C4-2B (cell line): ENCODE measurements around the gene CYB561.

Source experiments
- ZFX ChIP-seq: fragments of 450-650 bp; IDR thresholded peaks from 2 replicates; pipeline ENCODE4 v1.6.1; 2017
- TF ChIP-seq, protein P1 (sequence below): fragments of 450-650 bp; conservative IDR thresholded peaks from 2 replicates; pipeline ENCODE4 v1.5.1; 2017; ENCODE audit warnings: mild to moderate bottlenecking

DNA sequence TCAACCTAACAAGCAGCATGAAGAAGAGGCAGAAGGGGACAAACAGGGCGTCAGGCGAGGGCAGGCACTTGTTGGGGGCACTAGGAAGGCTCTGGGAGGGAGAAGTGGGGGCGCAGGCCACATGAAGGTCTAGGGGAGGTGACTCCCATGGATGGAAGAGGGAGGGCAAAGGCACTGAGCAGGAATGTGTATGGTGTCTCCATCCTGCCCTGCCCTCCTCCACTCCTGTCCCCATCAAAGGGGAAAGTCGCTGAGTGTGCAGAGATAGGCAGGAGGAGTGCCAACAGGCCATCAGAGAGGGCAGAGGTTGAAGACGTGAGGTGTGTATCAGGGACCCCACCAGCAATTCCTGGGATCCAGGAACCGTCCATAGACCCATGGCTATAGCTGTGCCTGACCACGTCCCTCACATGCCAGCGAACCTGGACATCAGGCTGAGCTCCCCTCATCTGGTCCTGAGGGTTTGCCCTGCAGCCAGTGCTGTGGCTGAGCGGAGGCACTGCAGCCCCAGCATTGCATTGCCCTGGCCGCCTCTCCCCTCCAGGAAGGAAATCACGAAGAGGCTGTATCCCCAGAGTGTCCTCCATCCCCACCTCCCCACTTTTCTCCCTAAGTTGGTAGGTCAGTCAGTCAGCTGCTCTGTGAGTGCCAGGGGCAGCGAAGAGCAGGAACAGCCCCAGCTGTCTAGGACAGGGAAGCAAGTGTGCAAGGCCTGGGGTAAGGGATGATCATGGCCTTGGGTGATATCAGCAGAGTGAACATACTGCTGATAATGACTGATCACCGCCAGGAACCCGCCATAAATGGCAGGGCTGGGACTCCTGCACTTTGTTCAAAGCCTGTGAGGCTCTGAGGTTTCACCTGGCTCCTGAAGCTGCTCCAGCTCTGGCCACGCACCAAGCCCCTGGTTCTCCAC lies 6.2 kb upstream of the CYB561 start:
- TF ChIP-seq, protein P1, sequence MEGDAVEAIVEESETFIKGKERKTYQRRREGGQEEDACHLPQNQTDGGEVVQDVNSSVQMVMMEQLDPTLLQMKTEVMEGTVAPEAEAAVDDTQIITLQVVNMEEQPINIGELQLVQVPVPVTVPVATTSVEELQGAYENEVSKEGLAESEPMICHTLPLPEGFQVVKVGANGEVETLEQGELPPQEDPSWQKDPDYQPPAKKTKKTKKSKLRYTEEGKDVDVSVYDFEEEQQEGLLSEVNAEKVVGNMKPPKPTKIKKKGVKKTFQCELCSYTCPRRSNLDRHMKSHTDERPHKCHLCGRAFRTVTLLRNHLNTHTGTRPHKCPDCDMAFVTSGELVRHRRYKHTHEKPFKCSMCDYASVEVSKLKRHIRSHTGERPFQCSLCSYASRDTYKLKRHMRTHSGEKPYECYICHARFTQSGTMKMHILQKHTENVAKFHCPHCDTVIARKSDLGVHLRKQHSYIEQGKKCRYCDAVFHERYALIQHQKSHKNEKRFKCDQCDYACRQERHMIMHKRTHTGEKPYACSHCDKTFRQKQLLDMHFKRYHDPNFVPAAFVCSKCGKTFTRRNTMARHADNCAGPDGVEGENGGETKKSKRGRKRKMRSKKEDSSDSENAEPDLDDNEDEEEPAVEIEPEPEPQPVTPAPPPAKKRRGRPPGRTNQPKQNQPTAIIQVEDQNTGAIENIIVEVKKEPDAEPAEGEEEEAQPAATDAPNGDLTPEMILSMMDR = no peak
- no peak for TF ChIP-seq ZFX
